ENCODE data around the gene MTA2. TPM values are rescaled to one million over a fixed set of nuclear protein-coding genes. Genes with fewer than 3 reads are reported as not detected.
"Not testable (repeated sequence)": the region's sequence is repeated elsewhere in the genome, so short reads cannot be mapped to it uniquely, and the experiment has no call there.

Gene MTA2
- total RNA-seq, 4 donors from 2014 or later: 37.9 to 120 (median 78.2) TPM

DNA sequence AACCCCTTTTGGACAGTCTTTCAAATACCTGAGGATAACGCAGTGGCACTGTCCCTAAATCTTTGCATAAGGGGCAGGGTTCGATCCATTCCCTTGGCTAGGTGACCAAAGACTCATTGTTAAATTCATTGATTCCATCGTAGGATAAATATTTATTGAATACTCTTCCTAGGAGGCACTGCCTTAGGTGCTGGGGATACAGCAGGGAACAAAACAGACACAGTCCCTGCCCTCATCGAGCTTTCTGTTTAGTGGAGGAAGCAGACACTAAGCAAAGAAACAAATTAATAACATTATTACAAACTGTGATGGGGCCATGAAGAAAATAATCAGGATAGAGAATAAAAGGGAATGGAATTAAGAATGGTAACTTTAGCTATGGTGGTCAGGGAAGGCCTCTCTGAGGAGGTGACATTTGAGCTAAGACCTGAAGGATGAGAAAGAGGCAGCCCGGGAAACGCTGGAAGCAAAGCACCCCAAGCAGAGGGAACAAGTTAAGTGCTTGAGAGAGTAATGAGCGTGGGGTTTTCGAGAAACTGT, 19.4 kb upstream of the MTA2 start:
- TF ChIP-seq POLR2A (IDR thresholded peaks at IDR 0.05): no peak
- TF ChIP-seq, protein P1, sequence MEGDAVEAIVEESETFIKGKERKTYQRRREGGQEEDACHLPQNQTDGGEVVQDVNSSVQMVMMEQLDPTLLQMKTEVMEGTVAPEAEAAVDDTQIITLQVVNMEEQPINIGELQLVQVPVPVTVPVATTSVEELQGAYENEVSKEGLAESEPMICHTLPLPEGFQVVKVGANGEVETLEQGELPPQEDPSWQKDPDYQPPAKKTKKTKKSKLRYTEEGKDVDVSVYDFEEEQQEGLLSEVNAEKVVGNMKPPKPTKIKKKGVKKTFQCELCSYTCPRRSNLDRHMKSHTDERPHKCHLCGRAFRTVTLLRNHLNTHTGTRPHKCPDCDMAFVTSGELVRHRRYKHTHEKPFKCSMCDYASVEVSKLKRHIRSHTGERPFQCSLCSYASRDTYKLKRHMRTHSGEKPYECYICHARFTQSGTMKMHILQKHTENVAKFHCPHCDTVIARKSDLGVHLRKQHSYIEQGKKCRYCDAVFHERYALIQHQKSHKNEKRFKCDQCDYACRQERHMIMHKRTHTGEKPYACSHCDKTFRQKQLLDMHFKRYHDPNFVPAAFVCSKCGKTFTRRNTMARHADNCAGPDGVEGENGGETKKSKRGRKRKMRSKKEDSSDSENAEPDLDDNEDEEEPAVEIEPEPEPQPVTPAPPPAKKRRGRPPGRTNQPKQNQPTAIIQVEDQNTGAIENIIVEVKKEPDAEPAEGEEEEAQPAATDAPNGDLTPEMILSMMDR (IDR thresholded peaks at IDR 0.05): no peak
- DNase-seq: no peak
- intact Hi-C loops (cut with DNase I; ENCODE audit: low total_unique reads): no loop called here
- Histone ChIP-seq H3K9me3 (no peaks in the 10 kb centered on the region), H3K4me3 (peak overlapping the region; percentile 61 to 77), H3K27ac (peak overlapping the region; percentile 68 to 85), H3K4me1 (peaks cover 5 to 6% of the 10 kb centered on the region in 2 donors), H3K36me3 (no peaks in the 10 kb centered on the region), H3K27me3 (no peaks in the 10 kb centered on the region)

- H3K4me1 ChIP-seq; H3K4me3 ChIP-seq; H3K27me3 ChIP-seq; H3K27ac ChIP-seq; DNase-seq; H3K9me3 ChIP-seq; H3K36me3 ChIP-seq; intact Hi-C loops (cut with DNase I; ENCODE audit: low total_unique reads): not testable (repeated sequence)
Measured at GRCh38 chr11:62616957-62617356, 15.3 kb upstream of the MTA2 start.

DNA sequence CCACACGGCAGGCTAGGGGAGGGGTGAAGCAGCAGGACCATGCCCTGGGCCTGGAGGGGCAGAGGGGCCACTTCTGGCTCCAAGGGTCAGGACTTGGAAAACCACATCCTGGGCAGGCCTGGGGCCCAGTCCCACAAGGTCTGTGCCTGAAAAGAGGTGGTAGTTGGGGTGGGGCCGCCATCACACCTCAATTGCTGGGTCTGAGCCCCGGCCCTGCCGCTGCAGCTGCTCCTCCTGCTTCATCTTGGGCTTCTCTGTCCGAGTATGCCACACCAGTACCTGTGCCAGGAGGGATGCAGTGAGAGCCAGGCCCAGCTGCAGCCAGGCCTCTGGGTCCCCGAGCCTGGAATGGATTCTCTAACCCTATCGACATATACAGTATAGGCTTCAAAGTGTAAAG, 13.9 kb upstream of the MTA2 start:
- intact Hi-C loops (cut with DNase I; ENCODE audit: low total_unique reads): no loop called here
- TF ChIP-seq POLR2A (IDR thresholded peaks at IDR 0.05): no peak
- TF ChIP-seq, protein P1 (IDR thresholded peaks at IDR 0.05): no peak
- H3K4me3 ChIP-seq: no peak overlapping the region
- DNase-seq: no peak
- H3K27me3 ChIP-seq: no peaks in the 10 kb centered on the region
- H3K4me1 ChIP-seq: peaks cover under 1 to 13% of the 10 kb centered on the region in 2 donors
- H3K36me3 ChIP-seq: no peaks in the 10 kb centered on the region
- no peaks in the 10 kb centered on the region for H3K9me3 ChIP-seq
- H3K27ac ChIP-seq: no peak overlapping the region

- no peaks in the 10 kb centered on the region for H3K36me3 ChIP-seq
- no peaks in the 10 kb centered on the region for H3K9me3 ChIP-seq
- no peak overlapping the region for H3K4me3 ChIP-seq
- no peak for TF ChIP-seq POLR2A (IDR thresholded peaks at IDR 0.05)
- TF ChIP-seq, protein P1 (IDR thresholded peaks at IDR 0.05): no peak
- H3K4me1 ChIP-seq: peaks cover 0 to 10% of the 10 kb centered on the region in 2 donors
- H3K27me3 ChIP-seq: no peaks in the 10 kb centered on the region
- no peak for DNase-seq
- peak overlapping the region in 1 of 2 donors; percentile 99 for H3K27ac ChIP-seq
- intact Hi-C loops (cut with DNase I; ENCODE audit: low total_unique reads): no loop called here
Measured at GRCh38 chr11:62614275-62614674, 12.6 kb upstream of the MTA2 start.

DNA sequence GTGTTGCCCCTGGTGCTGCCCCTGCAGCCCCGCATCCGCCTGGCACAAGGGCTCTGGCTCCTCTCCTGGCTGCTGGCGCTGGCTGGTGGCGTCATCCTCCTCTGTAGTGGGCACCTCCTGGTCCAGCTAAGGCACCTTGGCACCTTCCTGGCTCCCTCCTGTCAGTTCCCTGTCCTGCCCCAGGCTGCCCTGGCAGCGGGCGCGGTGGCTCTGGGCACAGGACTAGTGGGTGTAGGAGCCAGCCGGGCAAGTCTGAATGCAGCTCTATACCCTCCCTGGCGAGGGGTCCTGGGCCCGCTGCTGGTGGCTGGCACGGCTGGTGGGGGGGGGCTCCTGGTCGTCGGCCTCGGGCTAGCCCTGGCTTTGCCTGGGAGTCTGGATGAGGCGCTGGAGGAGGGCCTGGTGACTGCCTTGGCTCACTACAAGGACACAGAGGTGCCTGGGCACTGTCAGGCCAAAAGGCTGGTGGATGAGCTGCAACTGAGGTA, 11.7 kb upstream of the MTA2 start:
- peak in 1 of 2 donors; percentile 4 for TF ChIP-seq POLR2A (IDR thresholded peaks at IDR 0.05)
- TF ChIP-seq, protein P1 (IDR thresholded peaks at IDR 0.05): no peak
- no peaks in the 10 kb centered on the region for H3K36me3 ChIP-seq
- no peak for DNase-seq
- peaks cover 0 to 10% of the 10 kb centered on the region in 2 donors for H3K4me1 ChIP-seq
- peak overlapping the region in 1 of 2 donors; percentile 97 for H3K4me3 ChIP-seq
- H3K9me3 ChIP-seq: no peaks in the 10 kb centered on the region
- intact Hi-C loops (cut with DNase I; ENCODE audit: low total_unique reads): no loop called here
- H3K27ac ChIP-seq: peak overlapping the region; percentile 93 to 99
- H3K27me3 ChIP-seq: no peaks in the 10 kb centered on the region

All from uterus (tissue), 4 donors.